WTC11 (cell line): ENCODE results near the gene SFTPA1.
"Not testable (repeated sequence)": the region's sequence is repeated elsewhere in the genome, so short reads cannot be mapped to it uniquely, and the experiment has no call there.

Experiments used
- CREB1 ChIP-seq: sonication (generic); formaldehyde crosslinking; IDR thresholded peaks from 2 replicates; pipeline ENCODE4 v1.8.0; 2023; ENCODE audit warnings: mild to moderate bottlenecking, missing genetic modification reagents
- HMGA2 ChIP-seq: fragments of 250-450 bp; sonication (Bioruptor Pico); IDR thresholded peaks from 2 replicates; pipeline ENCODE4 v1.4.0; 2021; ENCODE audit warnings: mild to moderate bottlenecking, moderate library complexity
- JUN ChIP-seq: sonication (generic); formaldehyde crosslinking; IDR thresholded peaks from 2 replicates; pipeline ENCODE4 v1.8.0; 2023; ENCODE audit warnings: mild to moderate bottlenecking, missing genetic modification reagents
- TCF7 ChIP-seq: sonication (generic); formaldehyde crosslinking; IDR thresholded peaks from 2 replicates; pipeline ENCODE4 v1.8.0; 2022; ENCODE audit warnings: mild to moderate bottlenecking, low read depth, missing genetic modification reagents, moderate library complexity
- TEAD4 ChIP-seq: sonication (generic); formaldehyde crosslinking; IDR thresholded peaks from 2 replicates; pipeline ENCODE4 v1.8.0; 2022; ENCODE audit warnings: mild to moderate bottlenecking, missing genetic modification reagents
- TP53 ChIP-seq: sonication (generic); formaldehyde crosslinking; IDR thresholded peaks from 2 replicates; pipeline ENCODE4 v1.8.1; 2023; ENCODE audit warnings: mild to moderate bottlenecking, missing genetic modification reagents
- ZNF317 ChIP-seq: sonication (generic); formaldehyde crosslinking; IDR thresholded peaks from 2 replicates; pipeline ENCODE4 v1.8.1; 2023; ENCODE audit warnings: low read depth, mild to moderate bottlenecking, moderate library complexity, missing genetic modification reagents, borderline replicate concordance
- ZNF423 ChIP-seq: fragments of 250-450 bp; sonication (Bioruptor Pico); IDR thresholded peaks from 2 replicates; pipeline ENCODE4 v2.1.2; 2022; ENCODE audit warnings: mild to moderate bottlenecking, moderate library complexity
- TF ChIP-seq, protein P1 (sequence below): fragments of 200-600 bp; IDR thresholded peaks from 2 replicates; pipeline ENCODE4 v1.8.0; 2022; ENCODE audit warnings: antibody characterized with exemption
- TF ChIP-seq, protein P2 (sequence below): sonication (generic); formaldehyde crosslinking; IDR thresholded peaks from 2 replicates; pipeline ENCODE4 v1.8.1; 2023; ENCODE audit warnings: mild to moderate bottlenecking, moderate library complexity, missing genetic modification reagents
- TF ChIP-seq, protein P3 (sequence below): sonication (generic); formaldehyde crosslinking; IDR thresholded peaks from 2 replicates; pipeline ENCODE4 v1.8.0; 2022; ENCODE audit warnings: mild to moderate bottlenecking, missing genetic modification reagents
- TF ChIP-seq, protein P4 (sequence below): fragments of 250-450 bp; sonication (Bioruptor Pico); IDR thresholded peaks from 2 replicates; pipeline ENCODE4 v1.9.0; 2021; ENCODE audit warnings: mild to moderate bottlenecking
- TF ChIP-seq, protein P5 (sequence below): sonication (generic); formaldehyde crosslinking; IDR thresholded peaks from 2 replicates; pipeline ENCODE4 v1.8.0; 2023; ENCODE audit warnings: missing genetic modification reagents

DNA sequence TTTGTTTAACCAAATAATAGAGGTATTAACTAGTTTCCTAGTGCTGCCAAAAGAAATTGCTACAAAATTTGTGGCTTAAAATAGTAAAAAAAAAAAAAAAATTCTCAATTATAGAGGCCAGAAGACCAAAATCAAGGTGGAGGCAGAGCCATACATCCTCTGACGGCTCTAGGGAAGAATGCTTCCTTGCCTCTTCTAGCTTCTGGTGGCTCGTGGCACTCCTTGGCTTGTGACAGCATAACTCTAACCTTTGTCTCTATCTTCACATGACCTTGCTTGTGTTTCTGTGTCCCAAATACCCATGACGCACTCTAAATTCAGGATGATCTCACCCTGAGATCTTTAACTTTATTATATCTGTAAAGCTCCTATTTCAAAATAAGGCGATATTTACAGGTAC is 53.9 kb downstream of the SFTPA1 start:
- TF ChIP-seq TCF7, TEAD4, JUN, ZNF317, CREB1, ZNF423, TP53, HMGA2 (CRISPR knock-in tag): not testable (repeated sequence)
- TF ChIP-seq, protein P1, sequence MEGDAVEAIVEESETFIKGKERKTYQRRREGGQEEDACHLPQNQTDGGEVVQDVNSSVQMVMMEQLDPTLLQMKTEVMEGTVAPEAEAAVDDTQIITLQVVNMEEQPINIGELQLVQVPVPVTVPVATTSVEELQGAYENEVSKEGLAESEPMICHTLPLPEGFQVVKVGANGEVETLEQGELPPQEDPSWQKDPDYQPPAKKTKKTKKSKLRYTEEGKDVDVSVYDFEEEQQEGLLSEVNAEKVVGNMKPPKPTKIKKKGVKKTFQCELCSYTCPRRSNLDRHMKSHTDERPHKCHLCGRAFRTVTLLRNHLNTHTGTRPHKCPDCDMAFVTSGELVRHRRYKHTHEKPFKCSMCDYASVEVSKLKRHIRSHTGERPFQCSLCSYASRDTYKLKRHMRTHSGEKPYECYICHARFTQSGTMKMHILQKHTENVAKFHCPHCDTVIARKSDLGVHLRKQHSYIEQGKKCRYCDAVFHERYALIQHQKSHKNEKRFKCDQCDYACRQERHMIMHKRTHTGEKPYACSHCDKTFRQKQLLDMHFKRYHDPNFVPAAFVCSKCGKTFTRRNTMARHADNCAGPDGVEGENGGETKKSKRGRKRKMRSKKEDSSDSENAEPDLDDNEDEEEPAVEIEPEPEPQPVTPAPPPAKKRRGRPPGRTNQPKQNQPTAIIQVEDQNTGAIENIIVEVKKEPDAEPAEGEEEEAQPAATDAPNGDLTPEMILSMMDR: not testable (repeated sequence)
- TF ChIP-seq, protein P2, sequence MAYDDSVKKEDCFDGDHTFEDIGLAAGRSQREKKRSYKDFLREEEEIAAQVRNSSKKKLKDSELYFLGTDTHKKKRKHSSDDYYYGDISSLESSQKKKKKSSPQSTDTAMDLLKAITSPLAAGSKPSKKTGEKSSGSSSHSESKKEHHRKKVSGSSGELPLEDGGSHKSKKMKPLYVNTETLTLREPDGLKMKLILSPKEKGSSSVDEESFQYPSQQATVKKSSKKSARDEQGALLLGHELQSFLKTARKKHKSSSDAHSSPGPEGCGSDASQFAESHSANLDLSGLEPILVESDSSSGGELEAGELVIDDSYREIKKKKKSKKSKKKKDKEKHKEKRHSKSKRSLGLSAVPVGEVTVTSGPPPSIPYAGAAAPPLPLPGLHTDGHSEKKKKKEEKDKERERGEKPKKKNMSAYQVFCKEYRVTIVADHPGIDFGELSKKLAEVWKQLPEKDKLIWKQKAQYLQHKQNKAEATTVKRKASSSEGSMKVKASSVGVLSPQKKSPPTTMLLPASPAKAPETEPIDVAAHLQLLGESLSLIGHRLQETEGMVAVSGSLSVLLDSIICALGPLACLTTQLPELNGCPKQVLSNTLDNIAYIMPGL (CRISPR knock-in tag): not testable (repeated sequence)
- TF ChIP-seq, protein P3, sequence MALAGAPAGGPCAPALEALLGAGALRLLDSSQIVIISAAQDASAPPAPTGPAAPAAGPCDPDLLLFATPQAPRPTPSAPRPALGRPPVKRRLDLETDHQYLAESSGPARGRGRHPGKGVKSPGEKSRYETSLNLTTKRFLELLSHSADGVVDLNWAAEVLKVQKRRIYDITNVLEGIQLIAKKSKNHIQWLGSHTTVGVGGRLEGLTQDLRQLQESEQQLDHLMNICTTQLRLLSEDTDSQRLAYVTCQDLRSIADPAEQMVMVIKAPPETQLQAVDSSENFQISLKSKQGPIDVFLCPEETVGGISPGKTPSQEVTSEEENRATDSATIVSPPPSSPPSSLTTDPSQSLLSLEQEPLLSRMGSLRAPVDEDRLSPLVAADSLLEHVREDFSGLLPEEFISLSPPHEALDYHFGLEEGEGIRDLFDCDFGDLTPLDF: not testable (repeated sequence)
- TF ChIP-seq, protein P4, sequence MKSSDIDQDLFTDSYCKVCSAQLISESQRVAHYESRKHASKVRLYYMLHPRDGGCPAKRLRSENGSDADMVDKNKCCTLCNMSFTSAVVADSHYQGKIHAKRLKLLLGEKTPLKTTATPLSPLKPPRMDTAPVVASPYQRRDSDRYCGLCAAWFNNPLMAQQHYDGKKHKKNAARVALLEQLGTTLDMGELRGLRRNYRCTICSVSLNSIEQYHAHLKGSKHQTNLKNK (CRISPR knock-in tag): not testable (repeated sequence)
- TF ChIP-seq, protein P5, sequence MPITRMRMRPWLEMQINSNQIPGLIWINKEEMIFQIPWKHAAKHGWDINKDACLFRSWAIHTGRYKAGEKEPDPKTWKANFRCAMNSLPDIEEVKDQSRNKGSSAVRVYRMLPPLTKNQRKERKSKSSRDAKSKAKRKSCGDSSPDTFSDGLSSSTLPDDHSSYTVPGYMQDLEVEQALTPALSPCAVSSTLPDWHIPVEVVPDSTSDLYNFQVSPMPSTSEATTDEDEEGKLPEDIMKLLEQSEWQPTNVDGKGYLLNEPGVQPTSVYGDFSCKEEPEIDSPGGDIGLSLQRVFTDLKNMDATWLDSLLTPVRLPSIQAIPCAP (CRISPR knock-in tag): not testable (repeated sequence)
